DOHH2 (cell line): ENCODE measurements around the gene ME3.

ENCODE experiments used
- H3F3A ChIP-seq: fragments of 200-600 bp; sonication (generic), shearing (Covaris generic); 2 replicates; pipeline ENCODE4 v1.6.0; 2016; ENCODE audit warnings: antibody characterized with exemption, mild to moderate bottlenecking; ENCODE audit not compliant: control insufficient read depth, insufficient read depth
- H3K27ac ChIP-seq: fragments of 200-600 bp; sonication (generic); 2 replicates; pipeline ENCODE4 v1.5.1; 2014; ENCODE audit warnings: low read depth, mild to moderate bottlenecking, low read length, moderate library complexity
- H3K27me3 ChIP-seq: fragments of 200-600 bp; sonication (generic); 2 replicates; pipeline ENCODE4 v1.6.1; 2014; ENCODE audit warnings: mild to moderate bottlenecking, low read length, mixed read lengths; ENCODE audit not compliant: control insufficient read depth
- H3K36me3 ChIP-seq: fragments of 200-600 bp; sonication (generic); 2 replicates; pipeline ENCODE4 v1.6.1; 2014; ENCODE audit warnings: mild to moderate bottlenecking, low read length, moderate library complexity, mixed read lengths; ENCODE audit not compliant: control insufficient read depth
- H3K4me1 ChIP-seq: fragments of 200-600 bp; sonication (generic); 2 replicates; pipeline ENCODE4 v1.6.1; 2014; ENCODE audit warnings: mild to moderate bottlenecking, low read length, mixed read lengths; ENCODE audit not compliant: control insufficient read depth
- H3K4me2 ChIP-seq: fragments of 200-600 bp; sonication (generic); 2 replicates; pipeline ENCODE4 v1.6.0; 2014; ENCODE audit warnings: mild to moderate bottlenecking, low read length, moderate library complexity
- H3K4me3 ChIP-seq: fragments of 200-600 bp; sonication (generic); 2 replicates; pipeline ENCODE4 v1.5.1; 2014; ENCODE audit warnings: mild to moderate bottlenecking, low read length, mixed read lengths
- H3K79me2 ChIP-seq: fragments of 200-600 bp; sonication (generic); 2 replicates; pipeline ENCODE4 v1.6.1; 2014; ENCODE audit warnings: mild to moderate bottlenecking, low read length, mixed read lengths; ENCODE audit not compliant: control insufficient read depth
- H3K9me2 ChIP-seq: fragments of 200-600 bp; sonication (generic); replicated peaks from 2 replicates; pipeline ENCODE4 v1.6.1; 2014; ENCODE audit warnings: mild to moderate bottlenecking, low read length, mixed read lengths; ENCODE audit not compliant: control insufficient read depth
- H3K9me3 ChIP-seq: fragments of 200-600 bp; sonication (generic); 2 replicates; pipeline ENCODE4 v1.6.1; 2014; ENCODE audit warnings: antibody characterized with exemption, low read length, mixed read lengths; ENCODE audit not compliant: control insufficient read depth, insufficient read depth
- H4K20me1 ChIP-seq: fragments of 200-600 bp; sonication (generic); 2 replicates; pipeline ENCODE4 v1.6.0; 2014; ENCODE audit warnings: low read depth, mild to moderate bottlenecking, antibody characterized with exemption, low read length, moderate library complexity; ENCODE audit not compliant: control insufficient read depth, insufficient read depth
- CTCF ChIP-seq: fragments of 200-600 bp; sonication (generic); IDR thresholded peaks from one replicate; pipeline ENCODE4 v1.5.1; 2014; ENCODE audit warnings: antibody characterized with exemption, mild to moderate bottlenecking, low read depth, low read length; ENCODE audit not compliant: poor library complexity, severe bottlenecking
- EZH2phosphoT487 ChIP-seq: fragments of 200-600 bp; sonication (generic); IDR thresholded peaks from 2 replicates; pipeline ENCODE4 v1.6.1; 2017; ENCODE audit warnings: borderline replicate concordance, mild to moderate bottlenecking, antibody characterized with exemption, low read length, moderate library complexity, mixed read lengths

ME3 gene

GRCh38 chr11:86459002-86459385, 213.4 kb downstream of the ME3 start:
- TF ChIP-seq EZH2phosphoT487 (no peak), CTCF (no peak)
- Histone ChIP-seq H3F3A (no peaks in the 10 kb centered on the region), H3K79me2 (no peaks in the 10 kb centered on the region), H3K36me3 (no peaks in the 10 kb centered on the region), H3K9me3 (no peaks in the 10 kb centered on the region), H3K4me1 (no peaks in the 10 kb centered on the region), H3K4me3 (no peak overlapping the region), H3K27me3 (peaks cover 5% of the 10 kb centered on the region), H3K27ac (no peak overlapping the region), H4K20me1 (no peaks in the 10 kb centered on the region), H3K9me2 (no peaks in the 10 kb centered on the region), H3K4me2 (no peak overlapping the region)

- no peaks in the 10 kb centered on the region for H3K79me2 ChIP-seq
- no peak overlapping the region for H3K4me2 ChIP-seq
- H4K20me1 ChIP-seq: no peaks in the 10 kb centered on the region
- peaks cover 5% of the 10 kb centered on the region for H3K27me3 ChIP-seq
- no peaks in the 10 kb centered on the region for H3F3A ChIP-seq
- H3K36me3 ChIP-seq: no peaks in the 10 kb centered on the region
- no peaks in the 10 kb centered on the region for H3K9me2 ChIP-seq
- no peak for TF ChIP-seq CTCF
- TF ChIP-seq EZH2phosphoT487: no peak
- no peak overlapping the region for H3K4me3 ChIP-seq
- no peak overlapping the region for H3K27ac ChIP-seq
- H3K4me1 ChIP-seq: no peaks in the 10 kb centered on the region
- H3K9me3 ChIP-seq: no peaks in the 10 kb centered on the region
Observed at GRCh38 chr11:86458294-86459001, 214.0 kb downstream of the ME3 start.

GRCh38 chr11:86456075-86456939, 216.1 kb downstream of the ME3 start:
- H3K9me2 ChIP-seq: no peaks in the 10 kb centered on the region
- H3K4me3 ChIP-seq: no peak overlapping the region
- TF ChIP-seq EZH2phosphoT487: no peak
- peak; percentile 94 for TF ChIP-seq CTCF
- no peak overlapping the region for H3K27ac ChIP-seq
- H3K27me3 ChIP-seq: peaks cover 5% of the 10 kb centered on the region
- no peaks in the 10 kb centered on the region for H3F3A ChIP-seq
- no peaks in the 10 kb centered on the region for H3K9me3 ChIP-seq
- no peaks in the 10 kb centered on the region for H3K4me1 ChIP-seq
- no peaks in the 10 kb centered on the region for H3K79me2 ChIP-seq
- H3K36me3 ChIP-seq: no peaks in the 10 kb centered on the region
- H4K20me1 ChIP-seq: no peaks in the 10 kb centered on the region
- no peak overlapping the region for H3K4me2 ChIP-seq
